ENCODE measurements around the gene JKAMP. TPM values are rescaled to one million over a fixed set of nuclear protein-coding genes. Genes with fewer than 3 reads are reported as not detected.

The JKAMP gene
- total and polyA plus RNA-seq, 4 donors: 19.7 to 65.1 (median 32.5) TPM

- Histone ChIP-seq H3K27me3 (ENCODE audit: control insufficient read depth in 4 of 4, insufficient read depth in 4 of 4, low read length in 3 of 4) (no peaks in the 10 kb centered on the region), H3K9ac (ENCODE audit: low read depth in 1 of 2, low read length in 2 of 2) (no peak overlapping the region), H3K36me3 (ENCODE audit: control insufficient read depth in 4 of 4, insufficient read depth in 3 of 4, low read depth in 1 of 4, low read length in 3 of 4) (no peaks in the 10 kb centered on the region), H3K4me3 (ENCODE audit: low read depth in 1 of 3, low read length in 3 of 3) (no peak overlapping the region), H3K9me3 (ENCODE audit: control insufficient read depth in 4 of 4, low read length in 3 of 4) (peaks cover 0 to 4% (median 1%) of the 10 kb centered on the region in 4 donors), H3K27ac (ENCODE audit: low read depth in 1 of 2, low read length in 2 of 2) (no peak overlapping the region), H3K4me1 (ENCODE audit: control insufficient read depth in 4 of 4, insufficient read depth in 4 of 4, low read length in 3 of 4) (no peaks in the 10 kb centered on the region)
- DNase-seq (ENCODE audit: low spot score): no peak
- TF ChIP-seq MAX (IDR thresholded peaks at IDR 0.05) (no peak), ZBTB33 (IDR thresholded peaks at IDR 0.05) (no peak), FOXA2 (IDR thresholded peaks at IDR 0.05) (no peak), GABPA (IDR thresholded peaks at IDR 0.05 in 1 of 2, conservative IDR thresholded peaks at IDR 0.05 in 1 of 2) (no peak), YY1 (IDR thresholded peaks at IDR 0.05) (no peak), REST (IDR thresholded peaks at IDR 0.05) (no peak), FOXA1 (IDR thresholded peaks at IDR 0.05) (no peak), RXRA (IDR thresholded peaks at IDR 0.05) (no peak), RAD21 (IDR thresholded peaks at IDR 0.05) (no peak), EGR1 (IDR thresholded peaks at IDR 0.05; ENCODE audit: low read depth in 2 of 2) (no peak), JUND (IDR thresholded peaks at IDR 0.05) (no peak), CTCF (IDR thresholded peaks at IDR 0.05; ENCODE audit: low read depth, low read length, missing input control) (no peak), TAF1 (conservative IDR thresholded peaks at IDR 0.05) (no peak), HNF4A (conservative IDR thresholded peaks at IDR 0.05) (no peak), HNF4G (IDR thresholded peaks at IDR 0.05) (no peak), NR2F2 (IDR thresholded peaks at IDR 0.05) (no peak)
- 97% methylated on average over 1 of the region's 1 CpG for WGBS
Measured at GRCh38 chr14:59532419-59532818, 48.1 kb downstream of the JKAMP start.

- Histone ChIP-seq H3K4me1 (ENCODE audit: control insufficient read depth in 4 of 4, insufficient read depth in 4 of 4, low read length in 3 of 4) (no peaks in the 10 kb centered on the region), H3K36me3 (ENCODE audit: control insufficient read depth in 4 of 4, insufficient read depth in 3 of 4, low read depth in 1 of 4, low read length in 3 of 4) (no peaks in the 10 kb centered on the region), H3K9ac (ENCODE audit: low read depth in 1 of 2, low read length in 2 of 2) (no peak overlapping the region), H3K9me3 (ENCODE audit: control insufficient read depth in 4 of 4, low read length in 3 of 4) (no peaks in the 10 kb centered on the region), H3K27me3 (ENCODE audit: control insufficient read depth in 4 of 4, insufficient read depth in 4 of 4, low read length in 3 of 4) (no peaks in the 10 kb centered on the region), H3K4me3 (ENCODE audit: low read depth in 1 of 3, low read length in 3 of 3) (no peak overlapping the region), H3K27ac (ENCODE audit: low read depth in 1 of 2, low read length in 2 of 2) (no peak overlapping the region)
- no peak for DNase-seq (ENCODE audit: low spot score)
- WGBS: 79% methylated on average over 7 of the region's 7 CpGs
- no peak for TF ChIP-seq SP1 (IDR thresholded peaks at IDR 0.05)
- no peak for TF ChIP-seq REST (IDR thresholded peaks at IDR 0.05)
- TF ChIP-seq YY1 (IDR thresholded peaks at IDR 0.05): no peak
- TF ChIP-seq GABPA (IDR thresholded peaks at IDR 0.05 in 1 of 2, conservative IDR thresholded peaks at IDR 0.05 in 1 of 2): no peak
- no peak for TF ChIP-seq HNF4G (IDR thresholded peaks at IDR 0.05)
- TF ChIP-seq JUND (IDR thresholded peaks at IDR 0.05): no peak
- no peak for TF ChIP-seq RAD21 (IDR thresholded peaks at IDR 0.05)
- TF ChIP-seq TAF1 (conservative IDR thresholded peaks at IDR 0.05): no peak
- TF ChIP-seq ZBTB33 (IDR thresholded peaks at IDR 0.05): no peak
Measured at GRCh38 chr14:59534361-59534987, 50.2 kb downstream of the JKAMP start.
